Stimulated activated CD8-positive, alpha-beta memory T cell treated with anti-CD3 and anti-CD28 coated beads, Interleukin-15, amount 100 ng/mL, for 1 hour (primary cell): Measurements from ENCODE around the gene ORAI3.
"Not testable (repeated sequence)": the region's sequence is repeated elsewhere in the genome, so short reads cannot be mapped to it uniquely, and the experiment has no call there.

Source experiments
- DNase-seq: peaks from one replicate; pipeline ENCODE4 v3.0.0-alpha.2; 2020; ENCODE audit warnings: low read depth

Gene ORAI3

DNA sequence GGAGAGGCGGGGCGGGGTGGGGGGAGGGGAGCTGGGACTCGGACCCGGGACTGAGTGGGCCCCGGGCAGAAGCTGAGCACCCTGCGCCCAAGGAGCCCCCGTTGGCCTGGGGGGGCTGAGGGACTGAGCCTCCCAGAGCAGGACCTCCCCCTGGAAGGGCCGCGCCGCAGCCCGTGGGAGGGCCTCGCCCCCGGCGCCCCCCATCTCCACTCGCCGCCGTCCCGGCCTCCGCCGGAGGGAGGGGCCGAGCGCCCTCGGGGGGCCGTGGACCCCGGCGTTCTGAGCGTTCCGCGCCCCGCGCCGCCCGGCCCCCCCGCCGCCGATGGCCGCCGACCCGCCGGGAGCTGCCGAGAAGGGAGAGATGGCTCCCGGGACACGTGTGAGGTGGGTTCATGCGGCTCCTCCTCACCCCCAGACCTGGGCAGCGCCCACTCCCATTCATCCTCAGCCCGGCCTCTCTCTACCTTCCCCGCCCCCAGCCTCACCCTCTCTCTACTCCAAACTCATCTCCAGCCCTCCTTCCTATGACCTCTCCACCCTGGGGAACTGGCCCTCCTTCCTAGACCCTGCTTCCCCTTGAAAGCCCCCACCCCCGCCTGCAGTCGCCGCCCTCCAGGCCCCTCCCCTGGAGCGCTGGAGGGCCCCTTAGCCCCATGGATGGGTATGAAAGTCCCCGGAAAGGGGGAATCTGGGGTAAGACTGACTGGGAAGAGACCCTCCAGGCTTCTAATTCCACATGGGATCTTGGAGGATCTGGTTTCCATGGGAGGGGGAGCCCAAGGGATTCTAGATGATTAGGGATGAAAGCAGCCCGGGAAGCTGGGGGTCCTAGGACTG, 24.6 kb upstream of the ORAI3 start:
- DNase-seq, result no peak

DNA sequence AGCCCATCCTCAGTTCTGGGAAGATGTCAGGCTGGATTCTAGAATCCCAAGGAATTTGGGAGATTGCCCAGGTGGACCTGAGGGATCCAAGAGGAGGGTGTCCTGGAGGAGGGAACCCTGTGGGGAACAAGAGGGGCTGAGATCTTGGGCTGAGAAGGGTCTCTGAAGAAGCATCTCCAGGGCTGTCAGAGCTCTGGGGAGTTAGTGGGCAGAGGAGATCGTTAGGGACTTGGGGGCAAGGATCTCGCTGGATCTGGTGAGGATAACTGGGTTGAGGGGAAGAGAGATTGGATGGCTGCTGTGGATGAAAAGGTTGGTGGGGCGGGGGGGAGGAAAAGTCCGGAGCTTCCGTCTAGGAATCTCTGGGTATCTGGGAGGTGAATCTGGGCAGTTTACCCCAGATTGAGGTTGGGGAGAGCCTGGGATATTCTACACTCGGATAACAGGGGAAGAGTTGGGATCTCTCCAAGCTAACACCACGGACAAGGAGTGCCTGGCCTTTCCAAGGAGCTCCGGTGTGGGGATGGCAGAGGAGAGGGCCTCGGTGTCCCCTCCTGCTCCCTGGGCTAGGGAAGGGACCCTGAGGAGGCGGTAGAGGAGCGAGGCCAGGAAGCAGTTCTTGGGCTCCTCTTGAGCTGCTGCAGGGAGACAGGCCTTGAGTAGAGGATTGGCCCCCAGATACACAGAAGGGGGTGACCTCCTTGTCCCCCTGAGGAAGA, 23.8 kb upstream of the ORAI3 start:
- no peak for DNase-seq

DNA sequence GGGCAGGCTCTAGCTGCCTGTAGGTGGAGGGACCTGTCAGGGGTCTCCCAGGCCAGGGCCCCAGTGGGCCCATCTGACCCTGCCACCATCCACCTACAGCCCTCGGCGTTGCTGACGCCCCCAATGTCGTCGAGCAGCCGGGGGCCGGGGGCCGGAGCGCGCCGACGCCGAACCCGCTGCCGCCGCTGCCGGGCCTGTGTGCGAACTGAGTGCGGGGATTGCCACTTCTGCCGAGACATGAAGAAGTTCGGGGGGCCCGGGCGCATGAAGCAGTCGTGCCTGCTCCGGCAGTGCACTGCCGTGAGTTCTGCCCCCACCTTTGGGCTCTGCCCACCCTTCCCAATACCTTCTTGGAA, 23.3 kb upstream of the ORAI3 start:
- no peak for DNase-seq

DNA sequence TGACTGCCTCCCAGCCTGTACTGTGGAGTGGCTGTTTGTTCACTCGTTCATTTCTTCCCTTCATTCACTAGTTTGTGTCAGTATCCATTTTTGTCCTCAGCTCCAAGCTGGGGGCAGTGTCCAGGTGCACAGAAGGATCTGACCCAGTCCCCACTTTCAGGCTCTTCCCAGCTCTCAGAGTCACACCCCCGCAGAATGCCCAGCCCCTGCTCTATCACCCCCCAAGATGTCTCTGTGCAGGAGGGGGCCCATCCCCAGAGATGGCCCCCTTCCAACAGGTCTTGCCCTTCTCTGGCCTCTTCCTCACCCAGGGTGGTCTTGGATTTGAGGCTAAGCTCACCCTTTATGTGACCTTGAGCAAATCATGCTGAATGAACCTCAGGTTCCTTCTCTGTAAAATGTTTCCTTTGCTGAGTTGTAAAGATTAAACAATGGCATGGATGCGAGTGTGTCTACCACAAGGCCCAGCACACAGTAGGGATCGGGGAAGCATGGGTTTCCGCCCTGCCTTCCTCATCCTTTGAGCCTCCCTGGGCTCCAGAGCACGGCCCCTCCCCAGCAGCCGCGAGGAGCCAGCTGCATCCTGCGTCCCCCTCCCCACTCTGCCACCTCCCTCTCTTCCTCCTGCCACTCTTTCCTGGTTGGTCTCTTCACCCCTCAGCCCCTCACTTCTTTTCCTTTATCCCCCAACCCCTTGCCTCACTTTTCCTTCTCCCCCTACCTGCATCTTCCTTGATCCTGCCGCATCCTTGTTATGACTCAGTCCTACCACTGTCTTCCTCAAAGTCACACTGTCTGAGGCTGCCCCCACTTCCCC, 22.7 kb upstream of the ORAI3 start:
- no peak for DNase-seq

DNA sequence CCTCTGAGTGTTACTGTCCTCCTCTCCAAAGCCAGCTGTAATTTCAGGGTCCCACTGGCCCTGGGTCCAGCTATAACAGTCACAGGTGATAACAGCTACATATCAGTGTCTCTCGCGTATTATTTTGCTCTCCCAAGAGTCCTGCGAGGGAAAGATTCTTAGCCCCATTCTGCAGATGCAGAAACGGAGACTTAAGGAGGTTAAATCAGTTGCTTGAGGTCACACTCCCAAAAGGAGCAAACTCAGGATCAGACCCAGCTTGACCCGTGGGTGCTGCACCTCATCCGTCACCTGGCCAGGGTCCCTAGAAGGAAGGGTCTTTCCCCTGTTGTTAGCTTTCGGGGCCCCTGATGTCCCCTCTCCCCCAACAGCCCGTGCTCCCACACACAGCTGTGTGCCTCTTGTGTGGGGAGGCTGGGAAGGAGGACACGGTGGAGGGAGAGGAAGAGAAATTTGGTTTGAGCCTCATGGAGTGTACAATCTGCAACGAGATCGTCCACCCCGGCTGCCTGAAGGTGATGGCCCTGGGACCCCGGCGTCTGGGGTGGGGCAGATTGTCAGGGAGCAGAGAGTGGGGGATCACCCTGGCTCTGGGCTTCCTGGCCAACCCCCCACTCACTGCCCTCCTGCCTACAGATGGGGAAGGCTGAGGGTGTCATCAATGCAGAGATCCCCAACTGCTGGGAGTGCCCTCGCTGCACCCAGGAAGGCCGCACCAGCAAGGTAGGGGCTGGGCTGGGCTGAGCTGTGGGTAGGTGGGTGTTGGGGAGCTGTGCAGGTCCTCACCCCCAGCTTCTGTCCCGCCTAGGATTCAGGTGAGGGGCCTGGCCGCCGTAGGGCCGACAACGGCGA, 21.7 kb upstream of the ORAI3 start:
- no peak for DNase-seq

DNA sequence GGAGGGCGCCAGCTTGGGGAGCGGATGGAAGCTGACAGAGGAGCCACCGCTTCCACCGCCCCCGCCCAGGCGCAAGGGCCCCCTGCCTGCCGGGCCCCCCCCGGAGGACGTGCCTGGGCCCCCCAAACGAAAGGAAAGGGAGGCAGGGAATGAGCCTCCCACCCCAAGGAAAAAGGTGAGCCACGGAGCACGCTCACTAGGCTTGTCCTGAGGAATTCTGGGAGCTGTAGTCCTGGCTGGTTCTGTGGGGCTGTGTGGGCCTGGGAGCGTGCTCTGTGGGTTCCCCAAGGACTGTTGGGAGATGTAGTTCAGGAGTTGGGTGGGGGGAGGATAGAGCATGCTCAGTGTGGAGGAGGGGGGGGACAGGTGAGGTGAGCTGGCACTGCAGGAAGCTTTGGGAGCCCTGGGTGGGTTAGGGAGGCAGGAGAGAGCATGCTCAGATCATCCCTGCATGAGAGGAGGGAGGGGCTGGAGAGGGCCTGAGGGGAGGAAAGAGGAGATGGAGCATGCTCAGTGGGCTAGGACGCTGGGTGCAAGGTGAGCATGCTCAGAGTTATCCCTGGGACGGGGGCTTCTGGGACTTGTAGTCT, 21.0 kb upstream of the ORAI3 start:
- no peak for DNase-seq

DNA sequence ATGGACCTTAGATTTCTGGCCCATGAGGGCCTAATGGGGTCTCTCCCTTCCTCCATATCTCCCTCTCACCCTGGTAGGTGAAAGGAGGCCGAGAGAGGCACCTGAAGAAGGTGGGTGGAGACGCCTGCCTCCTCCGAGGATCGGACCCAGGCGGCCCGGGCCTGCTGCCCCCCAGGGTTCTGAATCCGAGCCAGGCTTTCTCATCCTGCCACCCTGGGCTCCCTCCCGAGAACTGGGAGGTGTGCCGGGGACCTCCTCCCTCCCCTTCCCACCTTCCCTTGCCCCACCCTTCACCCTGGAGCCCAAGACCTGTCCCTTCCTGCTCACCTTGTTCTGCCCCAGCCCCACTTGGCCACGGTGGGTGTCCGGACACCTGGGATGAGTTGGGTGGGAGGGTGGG, 20.5 kb upstream of the ORAI3 start:
- DNase-seq, result no peak

DNA sequence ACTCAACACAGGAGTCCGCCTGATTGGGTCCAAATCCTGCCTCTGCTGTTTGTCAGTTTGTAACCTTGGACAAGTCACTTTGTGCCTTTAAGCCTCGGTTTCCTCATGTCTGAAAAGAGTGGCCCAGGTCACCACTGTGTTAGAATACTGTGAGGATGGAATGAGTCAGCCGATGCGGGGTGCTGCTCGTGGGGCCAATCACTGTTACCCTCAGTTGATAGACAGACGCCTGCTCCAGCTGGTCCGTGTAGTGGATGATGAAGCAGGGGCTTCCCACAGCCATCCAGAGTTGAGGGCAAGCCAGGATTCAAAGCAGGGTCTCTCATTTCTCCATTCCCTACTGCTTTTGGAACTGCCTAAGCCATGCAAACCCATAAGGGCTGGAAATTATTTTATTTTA, 19.7 kb upstream of the ORAI3 start:
- no peak for DNase-seq

DNA sequence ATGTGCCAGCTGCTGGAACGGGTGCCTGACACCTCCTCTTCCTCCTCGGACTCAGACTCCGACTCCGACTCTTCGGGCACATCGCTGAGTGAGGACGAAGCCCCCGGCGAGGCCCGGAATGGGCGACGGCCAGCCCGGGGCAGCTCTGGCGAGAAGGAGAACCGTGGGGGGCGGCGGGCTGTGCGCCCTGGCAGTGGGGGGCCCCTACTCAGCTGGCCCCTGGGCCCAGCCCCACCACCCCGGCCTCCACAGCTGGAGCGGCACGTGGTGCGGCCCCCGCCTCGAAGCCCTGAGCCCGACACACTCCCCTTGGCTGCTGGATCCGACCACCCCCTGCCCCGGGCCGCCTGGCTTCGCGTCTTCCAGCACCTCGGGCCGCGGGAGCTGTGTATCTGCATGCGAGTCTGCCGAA, 18.7 kb upstream of the ORAI3 start:
- no peak for DNase-seq

DNA sequence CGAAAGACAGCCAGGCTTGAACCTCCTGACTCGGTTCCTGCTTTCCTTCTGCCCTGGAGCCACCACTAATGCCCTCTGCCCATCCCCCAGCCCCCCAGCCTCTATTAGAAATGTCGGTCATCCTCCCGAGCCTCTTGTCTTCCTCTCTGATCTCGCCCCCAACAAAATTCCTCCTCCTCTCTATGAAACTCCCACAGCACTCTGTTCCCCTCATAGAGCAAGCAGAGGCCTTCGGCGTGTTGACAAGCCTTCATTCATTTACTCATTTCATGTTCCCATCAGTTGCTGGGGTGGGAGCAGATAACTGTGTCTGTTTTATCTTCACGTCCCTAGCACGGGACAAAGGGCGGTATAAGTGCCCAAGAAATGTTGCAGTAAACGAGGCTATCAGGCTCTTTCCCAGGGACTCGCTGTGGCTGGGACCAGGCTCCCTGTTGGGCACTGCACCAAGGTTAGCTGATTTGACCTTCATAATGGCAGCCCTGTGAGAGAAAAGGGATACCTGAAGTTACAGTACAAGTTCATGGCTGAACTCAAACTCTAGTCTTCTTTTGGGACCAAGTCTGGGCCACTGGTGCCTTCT, 17.7 kb upstream of the ORAI3 start:
- DNase-seq, result no peak

DNA sequence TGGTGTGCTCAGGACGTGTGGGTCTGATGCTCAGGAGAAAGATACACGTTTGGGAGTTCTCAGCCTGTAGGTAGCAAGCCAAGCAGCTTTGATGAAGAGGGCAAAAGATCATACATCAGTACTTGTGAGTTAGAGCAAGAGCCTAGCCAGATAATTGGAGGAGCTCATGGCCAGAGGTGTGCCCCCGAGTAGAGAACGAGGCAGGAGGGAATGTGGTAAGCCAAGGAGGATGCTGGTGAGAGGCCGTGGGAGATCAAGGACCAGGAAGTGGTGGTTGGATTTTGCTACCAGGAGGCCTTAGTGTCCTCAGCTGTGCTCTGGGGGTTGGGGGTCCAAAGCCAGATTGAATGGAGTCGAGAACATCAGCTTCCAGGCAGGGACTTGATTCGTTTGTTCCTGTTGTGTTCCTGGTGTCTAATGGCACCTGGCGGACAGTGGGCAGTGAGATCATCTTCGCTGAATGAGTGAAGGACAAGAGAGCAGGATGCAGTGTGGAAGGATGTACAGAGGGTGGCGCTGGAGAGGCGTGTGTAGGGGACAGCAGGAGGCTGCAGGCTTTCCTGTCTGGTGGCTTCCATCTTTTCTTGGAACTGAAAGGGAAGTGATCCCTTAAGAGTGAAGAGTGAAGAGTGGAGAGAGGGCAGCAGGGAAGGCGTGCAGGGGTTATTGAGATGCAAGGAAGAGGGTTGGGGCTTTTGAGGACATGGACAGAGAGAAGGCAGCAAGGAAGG, 13.9 kb upstream of the ORAI3 start:
- DNase-seq, result no peak

DNA sequence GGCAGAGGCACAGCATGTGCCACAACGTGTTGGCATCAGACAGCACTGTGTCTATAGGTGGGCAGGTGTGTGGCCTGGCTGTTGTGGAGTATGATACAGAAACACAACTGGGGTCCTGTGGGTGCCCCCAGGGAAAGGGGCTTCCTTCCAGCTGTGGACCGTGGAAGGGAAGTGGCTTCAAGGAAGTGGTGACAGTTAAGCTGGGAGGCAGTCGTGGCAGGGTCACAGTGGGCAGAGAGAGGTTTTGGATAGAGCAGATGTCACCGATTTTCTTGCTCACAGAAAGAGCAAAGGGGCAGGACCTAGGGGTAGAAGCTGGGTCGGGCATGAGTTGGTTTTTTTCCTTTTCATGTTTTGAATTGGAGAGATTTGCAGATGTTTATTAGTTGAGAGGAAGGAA, 11.2 kb upstream of the ORAI3 start:
- DNase-seq, result no peak

DNA sequence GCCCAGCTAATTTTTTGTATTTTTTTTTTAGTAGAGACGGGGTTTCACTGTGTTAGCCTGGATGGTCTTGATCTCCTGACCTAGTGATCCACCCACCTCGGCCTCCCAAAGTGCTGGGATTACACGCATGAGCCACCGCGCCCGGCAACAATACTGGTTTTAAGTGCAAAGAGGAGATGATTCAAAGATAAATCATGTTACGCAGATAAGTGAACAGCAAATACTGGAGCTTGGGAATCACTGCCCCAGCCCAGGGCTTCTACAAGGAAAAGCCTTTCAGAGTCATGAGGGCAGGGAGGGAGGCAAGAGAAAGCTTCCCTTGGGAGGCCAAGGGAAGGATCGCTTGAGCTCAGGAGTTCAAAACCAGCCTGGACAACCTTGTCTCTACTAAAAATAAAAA, 9.3 kb upstream of the ORAI3 start:
- not testable (repeated sequence) for DNase-seq

DNA sequence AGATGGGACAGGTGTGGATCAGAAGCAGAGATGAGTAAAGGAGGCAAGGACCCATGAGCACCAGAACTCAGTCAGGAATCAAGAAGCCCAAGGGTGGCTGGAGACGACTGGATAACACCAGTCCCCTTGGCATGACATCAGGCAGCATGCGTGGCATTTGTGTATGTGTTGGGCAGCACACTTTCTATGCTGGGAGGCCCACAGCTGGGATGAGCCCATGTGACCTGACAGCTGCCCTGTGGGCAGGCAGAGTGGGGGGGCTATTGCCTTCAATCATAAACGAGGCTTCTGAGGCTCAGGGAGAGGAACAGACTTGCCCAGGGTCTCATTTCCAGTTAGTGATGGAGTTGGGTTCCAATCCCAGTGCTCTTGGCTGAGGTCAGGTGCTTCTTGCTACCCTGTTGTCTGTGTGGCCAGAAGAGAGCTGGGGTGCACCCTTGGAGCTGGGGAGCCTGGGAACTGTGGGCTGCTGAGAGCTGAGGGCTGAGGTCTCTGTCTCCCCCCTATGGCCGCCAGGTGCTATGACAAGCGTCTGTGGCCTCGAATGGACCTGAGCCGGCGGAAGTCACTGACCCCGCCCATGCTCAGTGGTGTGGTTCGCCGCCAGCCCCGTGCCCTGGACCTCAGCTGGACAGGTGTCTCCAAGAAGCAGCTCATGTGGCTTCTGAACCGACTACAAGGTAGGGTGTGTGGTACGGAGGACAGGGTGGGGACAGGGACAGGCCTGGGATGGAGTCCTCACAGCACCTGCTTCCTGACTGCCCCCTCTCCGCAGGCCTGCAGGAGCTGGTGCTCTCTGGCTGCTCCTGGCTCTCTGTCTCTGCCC, 7.1 kb upstream of the ORAI3 start:
- DNase-seq, result peak; percentile 31

DNA sequence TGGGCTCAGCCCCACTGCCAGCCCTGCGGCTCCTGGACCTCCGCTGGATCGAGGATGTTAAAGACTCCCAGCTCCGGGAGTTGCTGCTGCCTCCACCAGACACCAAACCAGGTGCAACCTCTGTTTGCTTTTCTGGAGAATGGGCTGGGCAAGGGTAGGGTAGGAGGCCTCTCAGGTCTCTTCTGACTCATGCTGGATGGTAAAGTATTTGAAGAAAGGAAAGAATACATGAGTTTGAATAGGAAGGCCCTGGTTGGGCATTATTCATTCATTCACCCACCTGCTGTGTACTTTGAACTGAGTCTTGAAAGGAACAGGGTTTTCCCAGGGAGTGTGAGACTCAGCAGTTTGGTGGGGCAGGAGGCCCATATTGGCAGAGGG, 6.5 kb upstream of the ORAI3 start:
- DNase-seq, result no peak

DNA sequence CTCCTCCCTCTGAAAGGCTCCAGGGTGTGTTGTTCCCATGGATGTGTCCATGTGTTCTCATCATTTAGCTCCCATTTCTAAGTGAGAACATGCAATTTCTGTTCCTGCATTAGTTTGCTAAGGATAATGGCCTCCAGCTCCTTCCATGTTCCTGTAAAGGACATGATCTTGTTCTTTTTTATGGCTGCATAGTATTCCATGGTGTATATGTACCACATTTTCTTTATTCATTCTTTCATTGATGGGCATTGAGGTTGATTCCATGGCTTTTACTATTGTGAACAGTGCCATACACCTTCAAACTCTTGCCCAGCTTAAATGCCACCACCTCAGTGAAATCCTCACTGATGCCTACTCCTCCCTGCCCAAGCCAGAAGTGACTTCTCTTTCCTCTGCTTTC, 4.5 kb upstream of the ORAI3 start:
- no peak for DNase-seq

DNA sequence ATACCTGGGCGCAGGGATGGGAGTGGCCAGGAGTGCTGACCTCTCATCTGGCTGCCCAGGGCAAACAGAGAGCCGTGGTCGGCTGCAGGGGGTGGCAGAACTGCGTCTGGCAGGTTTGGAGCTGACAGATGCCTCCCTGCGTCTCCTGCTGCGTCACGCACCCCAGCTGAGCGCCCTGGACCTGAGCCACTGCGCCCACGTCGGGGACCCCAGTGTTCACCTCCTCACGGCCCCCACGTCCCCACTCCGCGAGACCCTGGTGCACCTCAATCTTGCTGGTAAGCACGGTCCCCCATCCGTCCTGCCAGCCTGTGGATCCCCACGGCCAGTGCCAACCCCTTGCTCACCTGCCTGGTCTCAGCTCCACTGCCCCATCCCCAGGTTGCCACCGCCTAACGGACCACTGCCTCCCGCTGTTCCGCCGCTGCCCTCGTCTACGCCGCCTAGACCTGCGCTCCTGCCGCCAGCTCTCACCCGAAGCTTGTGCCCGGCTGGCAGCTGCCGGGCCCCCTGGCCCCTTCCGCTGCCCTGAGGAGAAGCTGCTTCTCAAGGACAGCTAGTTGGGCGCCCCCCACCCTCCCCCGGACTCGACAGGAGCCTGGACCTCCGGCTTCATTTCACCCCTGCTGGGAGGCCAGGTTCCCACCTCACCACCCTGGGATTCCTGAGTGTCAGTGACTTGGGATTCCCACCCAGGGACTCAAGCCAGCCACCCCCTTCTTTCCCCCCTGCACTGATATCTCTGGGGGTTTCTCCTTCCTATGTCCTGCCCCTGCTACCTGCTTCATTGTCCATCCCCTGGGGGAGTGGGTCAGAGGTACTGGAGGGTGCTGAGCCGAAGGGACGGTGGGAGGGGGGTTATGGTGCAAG, 2.0 kb upstream of the ORAI3 start:
- no peak for DNase-seq

DNA sequence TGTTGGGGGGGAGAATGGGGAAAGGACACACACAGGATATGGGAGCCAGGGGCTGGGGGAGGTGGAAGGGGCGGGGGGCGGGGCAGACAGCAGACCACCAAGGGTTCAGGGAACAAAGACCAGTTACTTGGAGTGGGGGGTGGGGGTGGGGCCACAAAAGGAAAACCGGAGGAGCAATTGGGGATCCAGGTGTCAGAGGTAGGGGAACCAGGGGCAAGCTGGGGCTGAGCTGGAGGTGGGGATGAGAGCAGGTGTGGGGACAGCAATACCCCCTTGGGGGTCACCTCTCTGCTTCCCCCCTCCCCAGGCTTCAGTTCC, 1.4 kb upstream of the ORAI3 start:
- no peak for DNase-seq
